ENCODE data around the gene GPR143.

DNA sequence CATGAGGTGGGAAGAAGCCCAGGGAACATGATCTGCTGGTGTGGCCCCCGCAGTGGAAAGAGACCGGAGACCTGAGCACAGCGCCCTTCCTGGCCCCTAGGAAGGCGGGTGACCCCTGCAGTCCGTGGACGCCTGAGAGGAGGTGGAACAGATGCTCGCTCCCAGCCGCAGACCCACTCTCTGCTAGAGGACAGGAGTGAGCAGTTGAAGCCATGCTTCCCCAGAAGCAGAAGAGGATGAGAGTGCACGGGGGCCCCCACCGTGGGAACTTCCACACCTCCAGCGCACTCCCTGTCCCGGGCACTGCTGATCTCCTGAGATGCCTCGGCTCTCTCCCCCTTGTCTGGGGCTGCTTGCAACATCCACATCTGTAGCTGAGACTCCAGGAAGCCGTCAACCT lies 62.2 kb downstream of the GPR143 start:
- TF ChIP-seq RCOR1 (IDR thresholded peaks at IDR 0.05; ENCODE audit: insufficient replicate concordance, low read length) (no peak), POLR2A (IDR thresholded peaks at IDR 0.05; ENCODE audit: low read depth, low read length) (no peak), RAD21 (IDR thresholded peaks at IDR 0.05; ENCODE audit: low read length) (no peak), MAFK (IDR thresholded peaks at IDR 0.05; ENCODE audit: low read depth, low read length) (no peak), RFX5 (IDR thresholded peaks at IDR 0.05; ENCODE audit: low read depth, low read length) (no peak)
- TF ChIP-seq, protein P1, sequence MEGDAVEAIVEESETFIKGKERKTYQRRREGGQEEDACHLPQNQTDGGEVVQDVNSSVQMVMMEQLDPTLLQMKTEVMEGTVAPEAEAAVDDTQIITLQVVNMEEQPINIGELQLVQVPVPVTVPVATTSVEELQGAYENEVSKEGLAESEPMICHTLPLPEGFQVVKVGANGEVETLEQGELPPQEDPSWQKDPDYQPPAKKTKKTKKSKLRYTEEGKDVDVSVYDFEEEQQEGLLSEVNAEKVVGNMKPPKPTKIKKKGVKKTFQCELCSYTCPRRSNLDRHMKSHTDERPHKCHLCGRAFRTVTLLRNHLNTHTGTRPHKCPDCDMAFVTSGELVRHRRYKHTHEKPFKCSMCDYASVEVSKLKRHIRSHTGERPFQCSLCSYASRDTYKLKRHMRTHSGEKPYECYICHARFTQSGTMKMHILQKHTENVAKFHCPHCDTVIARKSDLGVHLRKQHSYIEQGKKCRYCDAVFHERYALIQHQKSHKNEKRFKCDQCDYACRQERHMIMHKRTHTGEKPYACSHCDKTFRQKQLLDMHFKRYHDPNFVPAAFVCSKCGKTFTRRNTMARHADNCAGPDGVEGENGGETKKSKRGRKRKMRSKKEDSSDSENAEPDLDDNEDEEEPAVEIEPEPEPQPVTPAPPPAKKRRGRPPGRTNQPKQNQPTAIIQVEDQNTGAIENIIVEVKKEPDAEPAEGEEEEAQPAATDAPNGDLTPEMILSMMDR (conservative IDR thresholded peaks at IDR 0.05; ENCODE audit: low read depth, low read length), result no peak
